Effector memory CD4-positive, alpha-beta T cell (primary cell): ENCODE data around the gene GGTA1.

Experiments
- DNase-seq, 3 donors: peaks; one replicate each; pipeline ENCODE4 v3.0.0-alpha.2; 2020
- H3K27ac ChIP-seq: 2 replicates; pipeline ENCODE4 v1.7.0; 2013; ENCODE audit warnings: mild to moderate bottlenecking, low read length, moderate library complexity; ENCODE audit not compliant: insufficient read depth, poor library complexity, severe bottlenecking
- H3K27me3 ChIP-seq: replicated peaks from 2 replicates; pipeline ENCODE4 v1.7.0; 2013; ENCODE audit warnings: mild to moderate bottlenecking, low read length; ENCODE audit not compliant: insufficient read depth, control insufficient read depth, poor library complexity, severe bottlenecking
- H3K36me3 ChIP-seq: 2 replicates; pipeline ENCODE4 v1.7.0; 2013; ENCODE audit warnings: mild to moderate bottlenecking, low read length, moderate library complexity; ENCODE audit not compliant: control insufficient read depth, insufficient read depth
- H3K4me1 ChIP-seq: 2 replicates; pipeline ENCODE4 v1.7.0; 2013; ENCODE audit warnings: low read length, mild to moderate bottlenecking; ENCODE audit not compliant: control insufficient read depth, insufficient read depth, poor library complexity, severe bottlenecking
- H3K4me3 ChIP-seq: 2 replicates; pipeline ENCODE4 v1.7.0; 2013; ENCODE audit warnings: low read length, low read depth, mild to moderate bottlenecking; ENCODE audit not compliant: insufficient read depth, poor library complexity, severe bottlenecking
- H3K9me3 ChIP-seq: 2 replicates; pipeline ENCODE4 v1.7.0; 2013; ENCODE audit warnings: mild to moderate bottlenecking, low read length, moderate library complexity; ENCODE audit not compliant: control insufficient read depth

GGTA1 gene

GRCh38 chr9:121484651-121485446 lies 14.8 kb downstream of the GGTA1 start:
- no peak overlapping the region for H3K27ac ChIP-seq
- H3K9me3 ChIP-seq, result no peaks in the 10 kb centered on the region
- no peaks in the 10 kb centered on the region for H3K4me1 ChIP-seq
- no peaks in the 10 kb centered on the region for H3K36me3 ChIP-seq
- DNase-seq, result no peak
- H3K27me3 ChIP-seq, result no peaks in the 10 kb centered on the region
- H3K4me3 ChIP-seq, result no peak overlapping the region

GRCh38 chr9:121483473-121484031 lies 16.1 kb downstream of the GGTA1 start:
- H3K27ac ChIP-seq, result no peak overlapping the region
- no peaks in the 10 kb centered on the region for H3K4me1 ChIP-seq
- no peak overlapping the region for H3K4me3 ChIP-seq
- no peaks in the 10 kb centered on the region for H3K9me3 ChIP-seq
- no peaks in the 10 kb centered on the region for H3K36me3 ChIP-seq
- H3K27me3 ChIP-seq, result no peaks in the 10 kb centered on the region
- DNase-seq, result no peak

GRCh38 chr9:121483049-121483448 lies 16.6 kb downstream of the GGTA1 start:
- no peak for DNase-seq
- no peaks in the 10 kb centered on the region for H3K36me3 ChIP-seq
- no peaks in the 10 kb centered on the region for H3K9me3 ChIP-seq
- no peaks in the 10 kb centered on the region for H3K27me3 ChIP-seq
- H3K4me1 ChIP-seq, result no peaks in the 10 kb centered on the region
- no peak overlapping the region for H3K4me3 ChIP-seq
- H3K27ac ChIP-seq, result no peak overlapping the region

GRCh38 chr9:121478816-121479676 lies 20.6 kb downstream of the GGTA1 start:
- Histone ChIP-seq H3K4me3 (no peak overlapping the region), H3K9me3 (no peaks in the 10 kb centered on the region), H3K4me1 (no peaks in the 10 kb centered on the region), H3K27me3 (no peaks in the 10 kb centered on the region), H3K27ac (no peak overlapping the region), H3K36me3 (no peaks in the 10 kb centered on the region)
- DNase-seq, result no peak

GRCh38 chr9:121476156-121476555 lies 23.5 kb downstream of the GGTA1 start:
- DNase-seq, result no peak

GRCh38 chr9:121474231-121474947 lies 25.3 kb downstream of the GGTA1 start:
- no peaks in the 10 kb centered on the region for H3K9me3 ChIP-seq
- no peak for DNase-seq
- H3K4me1 ChIP-seq, result no peaks in the 10 kb centered on the region
- H3K4me3 ChIP-seq, result no peak overlapping the region
- no peak overlapping the region for H3K27ac ChIP-seq
- no peaks in the 10 kb centered on the region for H3K36me3 ChIP-seq
- peaks cover 4% of the 10 kb centered on the region for H3K27me3 ChIP-seq

More at GRCh38 chr9:121476156-121476555, 23.5 kb downstream of the GGTA1 start:
- Histone ChIP-seq H3K4me3 (no peak overlapping the region), H3K27ac (no peak overlapping the region), H3K36me3 (no peaks in the 10 kb centered on the region), H3K4me1 (no peaks in the 10 kb centered on the region), H3K9me3 (no peaks in the 10 kb centered on the region), H3K27me3 (no peaks in the 10 kb centered on the region)

GRCh38 chr9:121473229-121473628 lies 26.4 kb downstream of the GGTA1 start:
- Histone ChIP-seq H3K4me3 (no peak overlapping the region), H3K36me3 (no peaks in the 10 kb centered on the region), H3K27me3 (peaks cover 4% of the 10 kb centered on the region), H3K9me3 (no peaks in the 10 kb centered on the region), H3K4me1 (no peaks in the 10 kb centered on the region), H3K27ac (no peak overlapping the region)
- DNase-seq, result no peak

GRCh38 chr9:121472446-121472845 lies 27.2 kb downstream of the GGTA1 start:
- Histone ChIP-seq H3K4me3 (no peak overlapping the region), H3K9me3 (no peaks in the 10 kb centered on the region), H3K36me3 (no peaks in the 10 kb centered on the region), H3K27me3 (peaks cover 4% of the 10 kb centered on the region), H3K27ac (no peak overlapping the region), H3K4me1 (no peaks in the 10 kb centered on the region)
- no peak for DNase-seq

GRCh38 chr9:121466142-121466541 lies 33.5 kb downstream of the GGTA1 start:
- no peak for DNase-seq
- Histone ChIP-seq H3K4me1 (no peaks in the 10 kb centered on the region), H3K9me3 (no peaks in the 10 kb centered on the region), H3K27me3 (peaks cover 6% of the 10 kb centered on the region), H3K27ac (no peak overlapping the region), H3K4me3 (no peak overlapping the region), H3K36me3 (no peaks in the 10 kb centered on the region)
